MM.1S (cell line): ENCODE measurements around the gene CFAP61.

Experiments used
- DNase-seq: peaks from one replicate; pipeline ENCODE4 v3.0.0-alpha.2; 2015
- H2AFZ ChIP-seq: fragments of 300-600 bp; sonication (generic); 2 replicates; pipeline ENCODE4 v1.6.0; 2016; ENCODE audit warnings: antibody characterized with exemption, low read length
- H3F3A ChIP-seq: fragments of 300-600 bp; sonication (generic); 2 replicates; pipeline ENCODE4 v1.6.1; 2016; ENCODE audit warnings: mild to moderate bottlenecking, antibody characterized with exemption, low read length, moderate library complexity, mixed read lengths; ENCODE audit not compliant: insufficient read depth
- H3K27ac ChIP-seq: fragments of 300-600 bp; sonication (generic); 2 replicates; pipeline ENCODE4 v1.5.1; 2016; ENCODE audit warnings: mild to moderate bottlenecking, low read length
- H3K27me3 ChIP-seq: fragments of 300-600 bp; sonication (generic); replicated peaks from 2 replicates; pipeline ENCODE4 v1.6.0; 2016; ENCODE audit warnings: low read length; ENCODE audit not compliant: insufficient read depth
- H3K36me3 ChIP-seq: fragments of 300-600 bp; sonication (generic); replicated peaks from 2 replicates; pipeline ENCODE4 v1.6.1; 2016; ENCODE audit warnings: mild to moderate bottlenecking, low read length, mixed read lengths; ENCODE audit not compliant: insufficient read depth
- H3K4me1 ChIP-seq: fragments of 300-600 bp; sonication (generic); 2 replicates; pipeline ENCODE4 v1.6.1; 2016; ENCODE audit warnings: low read length, mixed read lengths
- H3K4me2 ChIP-seq: fragments of 300-600 bp; sonication (generic); 2 replicates; pipeline ENCODE4 v1.6.0; 2016; ENCODE audit warnings: low read depth, low read length
- H3K4me3 ChIP-seq: fragments of 300-600 bp; sonication (generic); 2 replicates; pipeline ENCODE4 v1.5.1; 2016; ENCODE audit warnings: low read length, mixed read lengths
- H3K79me2 ChIP-seq: fragments of 300-600 bp; sonication (generic); 2 replicates; pipeline ENCODE4 v1.6.1; 2016; ENCODE audit warnings: mixed run types, low read length, mixed read lengths
- H3K9ac ChIP-seq: fragments of 300-600 bp; sonication (generic); 2 replicates; pipeline ENCODE4 v1.6.1; 2016; ENCODE audit warnings: low read length, mixed read lengths
- H3K9me2 ChIP-seq: fragments of 300-600 bp; sonication (generic); replicated peaks from 2 replicates; pipeline ENCODE4 v1.6.1; 2016; ENCODE audit warnings: mild to moderate bottlenecking, low read length, mixed read lengths; ENCODE audit not compliant: insufficient read depth
- H3K9me3 ChIP-seq: fragments of 300-600 bp; sonication (generic); replicated peaks from 2 replicates; pipeline ENCODE4 v1.6.1; 2016; ENCODE audit warnings: mild to moderate bottlenecking, low read length, mixed read lengths; ENCODE audit not compliant: insufficient read depth
- H4K20me1 ChIP-seq: fragments of 300-600 bp; sonication (generic); 2 replicates; pipeline ENCODE4 v1.6.1; 2016; ENCODE audit warnings: mild to moderate bottlenecking, low read length, moderate library complexity, mixed read lengths; ENCODE audit not compliant: insufficient read depth
- EZH2 ChIP-seq: fragments of 300-600 bp; sonication (generic); optimal IDR thresholded peaks from 2 replicates; pipeline ENCODE3; 2017; ENCODE audit warnings: low read depth, mild to moderate bottlenecking, antibody characterized with exemption, low read length, mixed read lengths
- EZH2phosphoT487 ChIP-seq: fragments of 300-600 bp; sonication (generic); IDR thresholded peaks from 2 replicates; pipeline ENCODE4 v1.6.1; 2018; ENCODE audit warnings: antibody characterized with exemption, low read length
- TF ChIP-seq, protein P1 (sequence below): fragments of 300-600 bp; sonication (generic); IDR thresholded peaks from 2 replicates; pipeline ENCODE4 v1.5.1; 2016; ENCODE audit warnings: antibody characterized with exemption, low read length, mixed read lengths

CFAP61 gene

DNA sequence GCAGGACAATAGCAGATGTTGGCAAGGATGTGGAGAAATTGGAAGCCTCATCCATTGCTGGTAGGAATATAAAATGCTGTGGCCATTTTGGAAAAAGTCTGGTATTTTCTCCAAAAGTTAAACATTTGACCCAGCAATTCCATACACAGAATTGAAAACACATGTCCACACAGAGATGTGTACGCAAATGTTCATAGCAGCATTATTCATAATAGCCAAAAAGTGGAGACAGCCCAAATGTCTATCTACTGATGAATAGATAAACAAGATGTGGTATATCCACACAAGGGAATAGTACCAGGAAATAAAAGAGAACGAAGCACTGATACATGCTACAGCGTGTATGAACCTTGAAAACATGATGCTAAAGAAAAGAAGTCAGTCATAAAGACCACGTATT is 40.5 kb downstream of the CFAP61 start:
- no peaks in the 10 kb centered on the region for H3K27me3 ChIP-seq
- no peak overlapping the region for H3K27ac ChIP-seq
- no peak overlapping the region for H2AFZ ChIP-seq
- no peak overlapping the region for H3K4me2 ChIP-seq
- no peaks in the 10 kb centered on the region for H3K36me3 ChIP-seq
- no peak overlapping the region for H3K4me3 ChIP-seq
- no peaks in the 10 kb centered on the region for H3K4me1 ChIP-seq
- no peaks in the 10 kb centered on the region for H3K9me2 ChIP-seq
- H3K9ac ChIP-seq, result no peak overlapping the region
- no peaks in the 10 kb centered on the region for H4K20me1 ChIP-seq
- no peaks in the 10 kb centered on the region for H3K79me2 ChIP-seq
- no peaks in the 10 kb centered on the region for H3K9me3 ChIP-seq
- no peak for DNase-seq
- no peaks in the 10 kb centered on the region for H3F3A ChIP-seq
- no peak for TF ChIP-seq EZH2phosphoT487
- no peak for TF ChIP-seq EZH2
- TF ChIP-seq, protein P1, sequence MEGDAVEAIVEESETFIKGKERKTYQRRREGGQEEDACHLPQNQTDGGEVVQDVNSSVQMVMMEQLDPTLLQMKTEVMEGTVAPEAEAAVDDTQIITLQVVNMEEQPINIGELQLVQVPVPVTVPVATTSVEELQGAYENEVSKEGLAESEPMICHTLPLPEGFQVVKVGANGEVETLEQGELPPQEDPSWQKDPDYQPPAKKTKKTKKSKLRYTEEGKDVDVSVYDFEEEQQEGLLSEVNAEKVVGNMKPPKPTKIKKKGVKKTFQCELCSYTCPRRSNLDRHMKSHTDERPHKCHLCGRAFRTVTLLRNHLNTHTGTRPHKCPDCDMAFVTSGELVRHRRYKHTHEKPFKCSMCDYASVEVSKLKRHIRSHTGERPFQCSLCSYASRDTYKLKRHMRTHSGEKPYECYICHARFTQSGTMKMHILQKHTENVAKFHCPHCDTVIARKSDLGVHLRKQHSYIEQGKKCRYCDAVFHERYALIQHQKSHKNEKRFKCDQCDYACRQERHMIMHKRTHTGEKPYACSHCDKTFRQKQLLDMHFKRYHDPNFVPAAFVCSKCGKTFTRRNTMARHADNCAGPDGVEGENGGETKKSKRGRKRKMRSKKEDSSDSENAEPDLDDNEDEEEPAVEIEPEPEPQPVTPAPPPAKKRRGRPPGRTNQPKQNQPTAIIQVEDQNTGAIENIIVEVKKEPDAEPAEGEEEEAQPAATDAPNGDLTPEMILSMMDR, result no peak

DNA sequence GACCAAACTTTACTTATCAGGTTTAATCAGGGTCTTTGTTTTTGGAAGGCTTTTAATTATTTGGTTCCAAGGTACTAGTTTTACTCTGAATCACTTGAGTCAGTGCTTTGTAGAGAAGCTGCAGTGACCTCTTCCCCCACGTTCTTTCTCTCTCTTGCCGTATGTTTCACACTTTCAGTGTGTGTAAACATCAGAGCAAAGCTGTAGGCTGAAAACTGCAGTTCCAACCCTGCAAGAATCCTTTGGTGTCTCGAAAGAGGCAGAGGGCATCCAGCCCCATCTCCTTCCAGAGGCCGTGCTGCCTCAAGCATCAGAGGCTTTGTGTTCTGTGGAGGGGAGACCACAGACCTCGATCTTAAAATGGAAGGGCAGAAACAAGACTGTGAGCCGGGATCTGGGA is 42.1 kb downstream of the CFAP61 start:
- no peak overlapping the region for H3K4me2 ChIP-seq
- H4K20me1 ChIP-seq, result no peaks in the 10 kb centered on the region
- no peaks in the 10 kb centered on the region for H3F3A ChIP-seq
- TF ChIP-seq EZH2phosphoT487 (no peak), EZH2 (no peak)
- TF ChIP-seq, protein P1, result no peak
- no peaks in the 10 kb centered on the region for H3K27me3 ChIP-seq
- no peaks in the 10 kb centered on the region for H3K9me2 ChIP-seq
- H3K9me3 ChIP-seq, result no peaks in the 10 kb centered on the region
- no peak overlapping the region for H3K9ac ChIP-seq
- no peak overlapping the region for H2AFZ ChIP-seq
- H3K4me3 ChIP-seq, result no peak overlapping the region
- no peaks in the 10 kb centered on the region for H3K36me3 ChIP-seq
- no peak for DNase-seq
- H3K79me2 ChIP-seq, result no peaks in the 10 kb centered on the region
- H3K27ac ChIP-seq, result no peak overlapping the region
- H3K4me1 ChIP-seq, result no peaks in the 10 kb centered on the region

DNA sequence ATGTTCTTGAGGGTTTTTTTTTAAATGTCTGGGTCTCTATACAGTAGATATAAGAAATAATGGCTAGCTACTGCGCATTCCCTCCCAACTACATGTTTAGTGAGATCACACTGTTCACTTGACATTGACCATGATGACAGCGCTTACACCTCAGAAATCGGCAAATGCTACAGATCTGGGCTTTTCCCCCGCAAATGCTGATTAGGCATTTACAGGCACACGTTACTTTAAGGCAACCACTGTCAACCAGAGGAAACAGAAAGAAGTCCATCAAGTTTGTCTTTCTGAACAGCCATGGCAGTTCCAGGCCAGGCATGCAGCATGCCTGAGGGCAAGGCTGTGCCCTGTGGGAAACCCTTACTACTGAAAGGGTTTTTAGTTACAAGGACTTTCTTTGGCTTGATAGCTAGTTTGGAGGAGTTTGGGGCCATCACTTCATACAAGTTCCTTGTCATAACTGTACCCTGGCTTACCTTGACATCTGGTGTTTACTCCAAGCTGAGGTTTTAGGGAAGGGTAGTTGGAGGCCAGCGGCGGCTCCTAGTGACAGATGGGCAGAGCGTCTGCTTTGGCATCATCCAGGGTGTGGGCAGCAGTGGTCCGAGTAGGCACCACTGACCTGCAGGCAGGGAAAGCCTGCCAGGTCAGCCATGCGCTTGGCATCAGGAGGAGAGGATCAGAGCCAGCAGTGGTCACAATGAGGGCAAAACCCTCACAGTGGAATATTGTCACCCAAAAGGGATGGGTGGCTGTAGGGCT is 43.0 kb downstream of the CFAP61 start:
- H3K4me3 ChIP-seq, result no peak overlapping the region
- no peak overlapping the region for H3K4me2 ChIP-seq
- no peaks in the 10 kb centered on the region for H3K36me3 ChIP-seq
- H3K9ac ChIP-seq, result no peak overlapping the region
- no peak overlapping the region for H2AFZ ChIP-seq
- no peaks in the 10 kb centered on the region for H3K9me2 ChIP-seq
- no peaks in the 10 kb centered on the region for H3K9me3 ChIP-seq
- TF ChIP-seq EZH2phosphoT487, result no peak
- TF ChIP-seq, protein P1, result no peak
- no peak for TF ChIP-seq EZH2
- H4K20me1 ChIP-seq, result no peaks in the 10 kb centered on the region
- no peak overlapping the region for H3K27ac ChIP-seq
- no peaks in the 10 kb centered on the region for H3F3A ChIP-seq
- H3K4me1 ChIP-seq, result no peaks in the 10 kb centered on the region
- no peaks in the 10 kb centered on the region for H3K27me3 ChIP-seq
- DNase-seq, result no peak
- no peaks in the 10 kb centered on the region for H3K79me2 ChIP-seq
